HG03280 (cell line): ENCODE data around the gene OR56A4.

Experiments
- ATAC-seq: cut with Tn5 transposase; IDR thresholded peaks from one replicate; pipeline ENCODE4 v1.9.1; 2021; ENCODE audit warnings: mild to moderate bottlenecking, moderate library complexity; ENCODE audit not compliant: unreplicated experiment

OR56A4 gene

GRCh38 chr11:6006846-6007245 is at the start of gene OR56A4:
Gene OR56A4, minus strand, starts transcription at chr11:6006946. Its CDS starts 3,954 bp downstream, at chr11:6002992.
- ATAC-seq, result no peak

DNA sequence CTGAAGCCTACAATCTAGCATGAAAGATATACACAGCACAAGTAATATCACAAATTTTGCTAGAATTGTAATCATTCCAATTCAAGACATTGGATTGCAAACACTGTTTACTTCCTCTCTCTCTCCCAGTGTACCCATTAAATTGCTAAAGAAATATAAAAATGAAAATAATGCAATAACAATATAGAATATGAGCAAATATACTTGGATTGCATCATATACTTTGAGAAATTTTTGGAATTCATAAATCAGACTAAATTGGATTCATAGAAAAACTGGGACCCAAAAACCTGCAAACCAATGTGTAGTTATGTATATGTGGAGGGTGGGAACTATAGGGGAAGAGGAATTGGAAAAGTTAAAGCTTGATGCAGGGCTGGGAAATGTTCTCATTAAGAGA is 48.8 kb upstream of the OR56A4 start:
- no peak for ATAC-seq

GRCh38 chr11:6052374-6052773 is 45.6 kb upstream of the OR56A4 start:
- no peak for ATAC-seq

- ATAC-seq, result no peak
These were observed 34.1 kb upstream of the OR56A4 start for GRCh38 chr11:6040874-6041273.

- no peak for ATAC-seq
These were observed 24.1 kb upstream of the OR56A4 start, which contains the start of gene OR56A1 for GRCh38 chr11:6030708-6031405. Gene OR56A1, minus strand, starts transcription at chr11:6030758. Its CDS starts 3,066 bp downstream, at chr11:6027692.

- ATAC-seq, result no peak
These were observed 20.8 kb upstream of the OR56A4 start for GRCh38 chr11:6027501-6027900.

GRCh38 chr11:6025056-6025455 is 18.3 kb upstream of the OR56A4 start:
- ATAC-seq, result no peak

- peak; percentile 62 for ATAC-seq
These were observed 16.2 kb upstream of the OR56A4 start for GRCh38 chr11:6022956-6023355.

- ATAC-seq, result no peak
These were observed 6.3 kb upstream of the OR56A4 start for GRCh38 chr11:6013042-6013441.

DNA sequence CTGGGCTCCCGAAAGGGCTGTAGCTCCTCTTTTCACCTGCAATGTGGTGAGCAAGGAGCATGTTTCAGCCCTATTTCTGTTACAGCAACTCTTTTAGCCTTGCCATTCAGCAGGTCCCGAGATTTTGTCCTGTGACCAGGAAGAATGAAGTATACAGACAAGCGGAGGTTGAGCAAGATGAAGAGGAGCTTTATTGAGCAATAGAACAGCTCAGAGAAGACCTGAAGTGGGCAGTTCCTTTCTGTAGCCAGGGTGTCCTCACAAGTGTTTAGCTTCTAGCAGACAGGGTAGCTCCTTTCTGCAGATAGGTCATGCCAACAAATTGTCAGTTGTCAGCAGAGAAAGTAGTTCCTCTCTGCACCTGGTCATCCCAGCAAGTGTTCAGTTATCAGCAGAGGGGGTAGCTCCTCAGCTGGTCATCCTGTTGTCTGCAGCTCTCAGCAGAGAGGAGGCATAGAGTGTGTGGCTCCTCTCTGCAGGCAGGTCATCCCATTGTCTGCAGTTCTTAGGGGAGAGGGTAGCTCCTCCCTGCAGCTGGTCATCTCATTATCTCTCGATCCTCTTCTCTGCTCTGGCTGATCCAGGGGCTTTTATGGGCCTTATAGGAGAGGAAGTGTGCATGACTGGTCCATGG is 5.4 kb upstream of the OR56A4 start:
- ATAC-seq, result no peak

GRCh38 chr11:6006395-6006794 is 351 bp downstream of the OR56A4 start:
- ATAC-seq, result no peak

DNA sequence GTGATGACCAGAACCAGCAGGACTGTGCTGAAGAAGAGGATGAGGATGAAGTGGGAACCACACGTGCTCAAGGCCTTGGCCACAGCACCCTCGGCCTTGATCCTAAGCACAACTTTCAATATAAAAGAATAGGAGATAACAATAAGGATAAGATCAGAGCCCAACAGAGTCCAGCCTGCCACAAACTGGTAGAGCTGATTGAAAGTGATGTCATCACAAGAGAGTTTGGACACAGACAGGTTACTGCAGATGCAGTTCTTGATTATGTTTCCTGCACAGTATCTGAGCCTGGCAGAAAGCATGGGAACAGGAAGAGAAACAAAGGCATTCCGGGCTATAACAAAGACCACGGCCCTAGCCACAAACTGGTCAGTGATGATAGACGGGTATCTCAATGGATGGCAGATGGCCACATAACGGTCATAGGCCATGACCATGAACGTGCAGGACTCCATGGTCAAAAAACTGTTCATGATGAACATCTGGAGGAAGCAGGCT is 4.5 kb downstream of the OR56A4 start:
- ATAC-seq, result no peak

DNA sequence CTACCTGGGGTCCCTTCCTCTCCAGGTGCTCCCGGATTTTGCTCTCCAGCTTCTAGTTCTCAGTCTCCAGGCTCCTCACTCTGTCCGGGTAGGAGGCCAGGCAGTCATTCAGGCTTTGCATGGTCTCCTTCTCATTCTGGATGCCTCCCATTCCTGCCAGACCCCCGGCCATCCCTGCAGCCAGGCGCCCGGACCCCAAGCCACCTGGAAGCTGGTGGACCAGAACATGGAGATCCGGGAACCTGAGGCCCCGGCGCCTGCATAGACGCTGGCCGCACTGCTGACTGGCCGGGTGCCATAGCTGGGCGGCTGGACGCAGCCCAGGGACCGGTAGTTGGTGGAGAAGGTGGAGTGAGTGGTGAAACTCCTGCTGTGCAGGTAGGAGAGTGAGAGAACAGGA is 12.0 kb downstream of the OR56A4 start:
- no peak for ATAC-seq

DNA sequence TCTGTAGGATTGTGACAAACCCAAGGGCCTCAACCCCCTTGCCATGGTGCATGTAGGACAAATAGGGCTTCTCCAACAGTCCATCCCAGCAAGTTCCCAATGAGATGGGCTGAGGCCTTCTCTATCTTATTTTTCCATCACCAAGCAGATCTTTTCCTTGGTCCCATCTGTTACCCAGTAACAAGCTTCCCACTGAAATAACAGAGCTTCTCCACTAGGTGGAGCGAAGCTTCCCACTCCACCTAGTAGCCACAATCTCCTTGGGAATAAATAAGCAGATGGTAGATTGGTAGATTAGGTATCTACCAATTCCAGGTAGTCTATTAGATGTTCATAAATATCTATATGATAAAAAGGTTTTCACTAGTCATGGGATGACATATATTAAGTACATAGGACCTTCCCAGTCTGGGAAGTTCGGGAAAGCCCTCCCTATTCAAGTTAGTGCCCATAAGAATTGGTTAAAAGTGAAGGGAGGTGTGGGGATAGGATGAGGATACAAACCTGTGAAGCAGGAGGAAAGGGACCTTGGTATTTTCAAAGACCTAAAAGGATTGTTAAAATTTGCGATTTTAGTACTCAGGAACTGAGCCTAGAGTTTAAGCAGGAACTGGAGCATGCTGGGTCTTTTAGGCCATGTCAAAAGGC is 14.0 kb downstream of the OR56A4 start:
- no peak for ATAC-seq

GRCh38 chr11:5992150-5992549 is 14.6 kb downstream of the OR56A4 start:
- ATAC-seq, result no peak

DNA sequence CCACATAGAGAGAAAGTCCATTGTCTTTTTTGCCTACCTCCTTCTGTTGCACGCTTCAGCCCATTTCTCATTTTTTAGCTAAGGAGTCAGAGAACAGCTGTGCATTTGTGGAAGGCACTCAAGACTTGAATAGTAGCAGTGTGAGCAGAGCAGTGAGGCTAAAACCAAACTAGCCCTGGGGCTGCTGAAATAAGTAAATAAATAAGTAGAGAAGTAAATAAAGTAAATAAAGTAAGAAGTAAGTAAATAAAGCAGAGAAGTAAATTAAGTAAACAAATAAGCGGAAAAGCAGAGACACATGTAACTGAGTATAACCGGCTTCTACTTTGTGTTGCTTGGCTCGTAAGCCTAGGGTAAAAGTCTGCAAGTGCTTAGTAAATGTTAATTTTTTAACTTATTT is 17.5 kb downstream of the OR56A4 start:
- ATAC-seq, result no peak

DNA sequence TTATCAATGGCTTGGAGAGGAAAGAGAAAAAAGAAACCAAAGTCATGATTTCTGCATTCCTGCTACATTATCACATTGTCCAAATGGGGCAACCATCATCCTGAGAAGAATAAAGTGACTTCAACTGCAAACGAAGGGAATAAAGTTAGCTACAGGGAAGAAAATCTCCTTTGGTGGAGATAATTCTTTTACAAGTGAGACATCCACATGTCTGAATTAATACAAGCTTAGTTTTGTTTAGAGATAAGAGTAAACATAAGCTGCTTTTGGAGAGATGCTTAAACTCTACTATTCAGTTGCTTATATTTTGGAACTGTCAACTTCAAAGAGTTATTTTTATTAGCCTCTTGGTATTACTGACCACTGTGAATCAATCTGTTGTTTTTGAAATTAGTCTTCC is 19.9 kb downstream of the OR56A4 start, which contains the start of gene OR52L1:
OR52L1 (minus strand) TSS at position 101 of the 400 bp plus-strand sequence; CDS start at position 46, 55 bp downstream.
- no peak for ATAC-seq

DNA sequence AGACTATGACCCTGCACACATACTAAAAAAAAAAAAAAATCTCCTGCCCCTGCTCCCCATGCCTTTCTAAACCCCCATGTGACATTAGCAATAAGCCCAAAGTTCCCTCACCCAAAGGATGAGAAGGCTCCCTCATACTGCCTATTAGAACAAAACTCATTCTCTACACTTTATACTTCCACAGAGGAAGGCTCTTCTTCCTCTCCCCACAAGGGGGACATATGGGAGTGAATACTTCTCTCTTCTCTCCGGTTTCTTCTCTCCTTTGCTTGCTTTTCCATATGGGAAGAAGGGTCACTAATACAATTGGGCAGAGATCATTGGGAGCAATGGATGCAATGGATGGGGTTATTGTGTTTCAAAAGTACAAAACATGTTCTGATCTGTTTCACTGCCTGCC is 23.3 kb downstream of the OR56A4 start:
- ATAC-seq, result no peak

DNA sequence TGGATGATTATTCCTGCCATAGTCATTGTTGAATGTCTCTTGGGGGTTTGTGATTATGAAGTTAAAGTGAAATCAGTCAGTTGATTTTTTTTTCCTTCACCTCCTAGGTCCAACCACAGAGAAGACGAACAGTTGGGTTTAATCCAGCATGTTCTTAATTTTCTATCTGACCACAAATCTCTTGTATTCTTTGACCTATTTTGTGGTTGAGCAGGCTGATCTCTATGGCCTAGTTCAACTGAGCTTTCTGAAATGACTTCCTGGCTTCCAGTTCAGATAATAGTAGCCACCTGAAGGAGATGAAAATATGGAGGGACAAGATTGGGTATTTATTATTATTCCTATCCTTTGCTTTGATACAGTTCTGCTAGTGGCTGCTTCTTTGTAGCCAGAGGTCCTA is 33.2 kb downstream of the OR56A4 start:
- no peak for ATAC-seq

GRCh38 chr11:5968394-5968793 is 38.4 kb downstream of the OR56A4 start, which contains the start of gene OR56A5:
Gene OR56A5, minus strand, starts transcription at chr11:5968494. Its CDS starts 0 bp downstream, at chr11:5968494.
- no peak for ATAC-seq

GRCh38 chr11:5967708-5968107 is 39.0 kb downstream of the OR56A4 start:
- no peak for ATAC-seq

GRCh38 chr11:5966958-5967357 is 39.8 kb downstream of the OR56A4 start:
- ATAC-seq, result no peak
